Bone marrow (tissue), 2 donors: ENCODE measurements around the gene PELI2.

Source experiments
- DNase-seq, 2 donors: peaks; one replicate each; lab custom pipeline; 2025; lab: John Stamatoyannopoulos, UW

Gene PELI2

DNA sequence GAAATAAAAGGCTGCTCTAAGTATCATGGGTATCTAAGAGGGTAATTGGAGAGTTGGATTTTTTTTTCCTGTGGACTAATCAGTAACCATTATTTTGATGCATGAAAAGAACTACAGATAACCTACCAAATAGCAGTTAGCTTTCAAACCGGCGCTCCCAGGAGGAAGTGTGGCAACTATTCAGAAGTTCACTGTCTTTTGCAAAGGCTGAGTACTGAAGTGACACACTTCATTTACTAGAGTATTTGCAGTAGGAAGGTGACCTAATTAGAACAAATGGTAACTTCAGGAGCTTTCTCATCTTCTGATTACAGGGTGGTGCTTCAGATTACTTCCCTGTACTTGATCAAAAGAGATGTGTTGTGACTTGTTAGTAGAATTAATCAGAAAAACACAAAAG lies 87.7 kb downstream of the PELI2 start:
- DNase-seq: peak in 1 of 2 donors; percentile 23

DNA sequence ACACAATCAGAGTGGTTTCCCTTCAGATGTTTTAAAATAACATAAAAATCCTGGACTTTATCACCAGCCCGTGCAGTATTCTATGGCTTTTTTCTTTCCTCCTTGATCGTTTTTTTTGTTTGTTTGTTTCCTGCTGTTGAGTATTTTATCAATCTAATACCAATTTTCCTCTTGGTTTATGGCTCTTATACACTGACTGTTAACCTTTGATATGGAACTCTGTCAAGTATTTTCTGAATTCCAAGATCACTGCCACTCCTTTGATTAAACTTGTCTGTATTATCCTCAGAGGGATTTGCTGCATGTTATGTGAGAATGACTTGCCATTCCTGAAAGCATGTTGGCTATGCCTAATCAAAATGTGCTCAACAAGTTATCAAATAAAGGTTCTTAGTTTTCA lies 88.4 kb downstream of the PELI2 start:
- DNase-seq: no peak

DNA sequence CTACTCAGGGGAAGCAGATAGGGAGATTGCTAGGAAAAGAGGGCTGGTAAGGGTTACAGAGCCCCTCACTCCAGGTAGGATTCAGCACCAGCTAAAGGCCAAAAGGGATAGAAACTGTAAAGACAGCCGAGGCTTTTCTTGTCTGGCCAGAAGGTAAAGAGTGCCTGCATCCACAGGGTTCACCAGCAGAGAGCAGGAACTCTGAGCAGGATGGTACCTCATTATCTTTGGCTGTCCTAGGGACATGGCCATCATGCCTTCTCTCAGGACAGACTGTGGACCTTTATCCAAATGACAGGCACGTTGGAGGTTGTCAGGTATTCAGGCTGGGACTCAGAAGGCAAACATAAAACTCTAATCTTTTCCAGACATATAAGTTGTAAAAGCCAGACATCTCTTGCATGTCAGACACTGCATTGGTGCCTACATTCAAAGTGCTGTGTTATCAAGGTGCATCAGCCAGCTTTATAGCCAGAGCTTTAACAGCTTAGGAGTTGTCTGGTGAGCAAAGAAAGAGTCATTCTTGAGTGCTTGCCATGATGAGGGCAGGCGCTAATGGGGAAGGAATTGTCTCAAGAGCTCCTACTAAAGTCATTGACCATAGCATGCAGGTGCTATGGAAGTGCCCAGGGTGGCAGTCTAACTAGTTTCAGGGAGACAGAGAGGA lies 89.5 kb downstream of the PELI2 start:
- no peak for DNase-seq

DNA sequence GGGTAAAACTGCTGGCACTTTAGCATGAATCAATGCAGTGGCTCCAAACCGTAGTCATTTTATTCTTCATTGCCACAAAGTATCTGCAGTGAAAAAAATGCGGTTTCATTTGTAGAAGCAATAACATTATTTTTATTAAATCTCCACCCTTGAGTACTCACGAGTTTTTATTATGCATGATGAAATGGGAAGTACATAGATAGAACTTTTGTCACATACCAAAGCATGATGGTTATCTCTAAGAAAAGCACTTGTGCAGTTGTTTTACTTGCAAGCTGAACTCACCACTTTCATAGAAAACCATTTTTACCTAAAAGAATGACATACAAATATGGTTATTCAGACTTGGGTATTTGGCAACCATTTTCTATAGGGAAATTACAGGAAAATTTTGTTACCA lies 90.3 kb downstream of the PELI2 start:
- DNase-seq: peak in 1 of 2 donors; percentile 10

DNA sequence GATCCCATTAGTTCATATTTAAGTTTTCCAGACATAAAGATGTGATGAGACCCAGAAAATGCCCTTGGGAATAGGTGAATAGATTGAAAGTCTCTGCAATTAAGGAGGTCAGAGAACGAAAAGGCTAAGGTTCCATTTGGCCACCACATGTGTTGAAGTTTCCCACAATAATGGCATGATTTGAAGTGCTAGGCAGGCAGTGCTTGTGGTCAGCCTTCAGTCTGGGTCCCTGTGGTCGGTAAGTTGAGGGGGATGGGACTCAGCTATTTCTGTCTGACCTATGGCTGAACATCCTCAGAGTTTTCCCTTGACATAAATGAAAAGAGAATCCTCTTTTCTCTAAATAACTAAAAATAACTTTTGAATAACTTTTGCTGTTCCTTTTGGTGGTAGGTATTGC lies 92.4 kb downstream of the PELI2 start:
- DNase-seq: no peak

DNA sequence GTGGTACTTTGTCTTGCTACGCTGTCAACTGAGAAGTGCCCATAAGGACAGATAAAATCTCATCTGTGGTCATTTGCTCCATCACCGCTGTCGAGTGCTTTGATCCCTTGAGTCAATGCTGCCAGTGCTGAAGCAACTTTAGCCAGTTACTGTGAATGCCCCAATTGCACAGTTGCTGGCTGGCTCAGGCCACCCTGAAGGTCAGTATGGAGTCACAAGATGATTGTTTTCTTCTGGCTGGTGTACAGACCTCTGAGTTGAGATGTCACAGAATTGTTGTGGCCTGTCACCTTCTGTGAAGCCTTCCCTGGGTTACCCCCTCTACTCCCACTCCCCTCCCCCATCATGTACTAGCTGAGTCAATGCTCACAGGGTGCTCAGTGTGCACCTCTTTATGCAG lies 92.9 kb downstream of the PELI2 start:
- no peak for DNase-seq

DNA sequence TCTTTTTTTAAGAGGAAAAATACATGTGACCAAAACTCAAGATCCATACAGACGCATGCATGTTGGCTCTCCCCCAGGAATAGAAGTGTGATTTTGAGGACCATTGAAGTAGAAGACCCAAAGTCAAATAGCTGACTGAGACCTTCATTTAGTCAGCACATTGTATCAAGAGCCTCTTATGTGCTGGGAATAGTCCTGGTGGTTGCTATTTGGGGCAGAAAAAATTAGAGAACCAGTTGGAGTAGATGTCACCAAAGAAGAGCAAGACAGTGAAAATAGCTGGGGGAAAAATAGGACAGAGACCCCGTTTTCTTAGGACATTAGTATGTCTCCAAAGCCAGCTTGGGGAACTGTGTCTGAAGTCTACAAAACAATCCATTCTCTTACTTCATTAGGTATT lies 93.6 kb downstream of the PELI2 start:
- no peak for DNase-seq

DNA sequence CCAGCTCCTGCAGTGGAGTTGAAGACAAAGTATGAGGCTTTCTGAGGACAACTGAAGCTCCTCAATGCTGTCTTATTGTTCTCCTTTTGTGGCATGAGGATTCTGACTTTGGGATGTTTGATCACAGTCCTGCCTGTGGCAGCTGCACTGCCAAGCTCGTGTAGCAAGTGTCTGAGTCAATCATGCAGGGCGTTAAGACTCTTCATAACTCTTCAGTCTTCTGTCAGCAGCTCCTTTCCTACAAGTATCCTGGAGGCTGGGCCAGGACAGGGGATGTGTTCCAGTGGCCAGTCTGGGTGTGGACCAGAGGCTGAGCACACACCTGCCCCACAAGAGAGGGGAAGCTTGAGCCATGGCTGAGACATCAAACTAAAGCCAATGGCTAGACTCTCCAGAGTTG lies 94.3 kb downstream of the PELI2 start:
- no peak for DNase-seq

DNA sequence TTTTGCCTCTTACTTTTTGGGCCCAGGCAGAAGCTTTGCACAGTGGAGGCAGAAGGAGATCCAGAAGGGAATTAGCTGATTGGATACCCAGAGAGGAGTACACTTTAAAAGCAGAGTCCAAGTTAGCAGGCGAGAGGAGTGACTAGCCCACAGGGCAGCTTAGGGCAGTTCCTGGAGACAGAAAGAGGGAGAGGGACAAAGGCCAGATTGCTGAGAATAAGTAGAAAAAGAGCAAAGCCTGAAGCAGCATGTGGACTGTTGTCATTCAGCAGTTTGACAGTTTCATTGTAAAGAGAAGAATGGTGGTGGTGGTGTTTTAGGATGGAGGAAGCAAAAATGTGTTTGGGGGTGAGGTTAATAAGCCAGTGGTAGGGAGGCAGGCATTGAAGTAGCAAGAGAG lies 95.1 kb downstream of the PELI2 start:
- DNase-seq: no peak

DNA sequence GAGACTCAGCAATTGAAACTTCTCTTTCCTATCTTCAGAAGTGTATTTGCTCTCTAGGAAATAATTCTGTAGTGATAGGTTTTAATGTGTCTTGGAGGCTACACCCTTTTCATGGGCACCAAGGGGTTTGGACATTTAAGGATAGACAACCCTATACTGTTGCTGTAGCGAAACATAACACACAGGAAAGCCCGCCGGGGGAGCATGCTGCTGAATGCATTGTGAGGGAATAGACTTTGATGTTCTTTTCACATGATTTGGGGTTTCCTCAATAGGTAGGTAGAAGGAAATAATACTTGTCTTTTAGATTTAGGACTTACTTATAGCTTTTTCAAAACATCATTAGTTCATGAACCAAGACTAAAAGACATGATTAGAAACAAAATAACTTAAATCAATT lies 97.0 kb downstream of the PELI2 start:
- DNase-seq: no peak

DNA sequence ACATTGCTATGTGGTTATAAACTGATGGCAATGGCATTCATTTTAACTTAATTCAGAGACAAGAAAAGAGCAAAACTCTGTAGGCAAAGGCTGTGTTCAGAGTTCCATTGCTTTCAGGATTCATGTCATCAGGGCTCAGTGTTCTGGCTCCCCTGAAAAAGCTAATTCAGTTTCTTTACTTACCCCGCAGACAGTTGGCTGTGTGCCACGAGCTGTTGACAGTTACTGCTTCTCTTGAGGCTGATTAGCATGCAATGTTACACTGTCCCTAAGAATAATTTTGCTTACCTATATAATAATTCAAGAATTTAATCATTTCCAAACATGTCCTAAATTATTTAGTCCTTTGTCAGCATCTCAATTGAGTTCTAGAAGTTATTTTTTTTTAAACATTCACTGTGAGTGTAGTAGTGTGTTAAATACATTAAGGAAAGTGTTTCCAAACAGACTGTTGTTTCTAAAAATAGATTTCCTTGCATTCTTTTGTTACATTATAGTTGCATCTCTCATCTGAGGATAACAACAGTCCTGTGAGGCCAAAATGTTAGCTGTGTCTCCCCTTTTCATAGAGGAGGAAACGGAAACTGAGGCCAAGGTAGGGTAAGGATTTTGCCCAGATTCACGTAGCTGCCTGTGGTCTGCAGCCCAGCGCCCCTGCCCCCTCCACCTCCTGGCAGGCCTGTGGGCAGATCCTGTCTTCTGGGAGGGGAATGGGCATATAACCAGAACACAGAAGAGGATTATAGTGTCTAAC lies 98.6 kb downstream of the PELI2 start:
- DNase-seq: peak in 1 of 2 donors; percentile 66

DNA sequence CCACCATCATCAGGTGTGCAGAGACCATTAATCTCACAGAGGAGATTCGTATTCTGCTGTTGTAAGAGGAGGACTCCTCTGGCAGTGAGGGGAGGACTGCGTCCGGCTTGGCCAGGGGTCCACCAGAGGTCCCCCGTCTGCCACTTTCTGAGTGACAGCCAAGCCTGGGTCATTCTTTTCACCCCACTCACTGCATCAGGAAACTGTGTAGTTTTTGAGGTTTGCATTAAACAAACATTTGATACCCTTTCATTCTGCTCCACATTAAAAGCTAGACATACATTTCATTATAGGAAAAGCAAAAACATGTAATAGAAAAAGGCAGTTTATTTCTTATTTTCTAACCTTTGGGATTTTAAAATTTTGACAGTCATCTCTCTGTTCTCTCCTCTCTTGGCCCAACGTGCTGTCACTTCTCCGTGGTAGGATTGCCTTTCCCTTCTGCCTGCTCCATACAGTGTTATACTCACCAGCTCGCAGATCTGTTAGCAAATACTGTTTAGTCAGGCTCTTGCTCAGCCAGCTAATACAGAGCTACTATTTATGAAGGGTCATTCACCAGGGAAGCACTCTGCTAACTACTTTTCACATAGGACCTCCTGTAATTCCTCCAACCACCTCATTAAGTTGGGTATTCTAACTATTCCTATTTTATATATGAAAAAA lies 99.3 kb downstream of the PELI2 start:
- DNase-seq: no peak

DNA sequence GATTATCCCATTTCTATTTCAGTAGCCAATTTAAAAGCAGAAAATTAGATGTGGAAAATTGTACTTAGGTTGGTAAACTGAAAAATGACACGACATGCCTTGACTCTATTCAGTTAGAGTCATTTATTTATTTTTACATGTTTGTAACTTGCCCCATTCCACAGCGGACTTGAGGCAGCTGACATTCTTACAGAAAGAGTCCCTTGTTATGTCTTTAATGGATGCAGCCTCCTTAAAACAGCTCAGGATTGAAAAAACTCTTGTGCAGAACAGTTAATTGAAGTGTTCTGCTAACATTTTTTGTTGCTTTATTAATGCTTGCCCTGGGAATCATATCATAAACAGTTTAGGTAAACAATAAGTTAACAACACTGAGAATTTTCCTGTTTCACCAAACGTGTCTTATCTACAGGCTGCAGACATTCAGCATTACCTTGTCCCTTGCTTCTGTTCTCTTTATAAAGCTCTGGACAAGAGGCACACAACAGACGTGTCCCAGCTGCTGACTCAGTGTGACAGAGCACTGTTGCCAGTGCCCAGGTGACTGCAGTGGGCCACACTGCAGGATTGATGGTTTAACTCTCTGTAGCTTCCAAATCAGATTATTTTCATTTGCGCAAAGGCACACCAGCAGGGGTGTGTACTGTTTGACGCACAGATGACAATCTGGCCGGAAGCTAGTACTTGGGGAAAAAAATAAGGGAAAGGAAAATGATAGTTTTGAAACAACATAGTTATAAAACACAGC lies 101.6 kb downstream of the PELI2 start:
- no peak for DNase-seq

DNA sequence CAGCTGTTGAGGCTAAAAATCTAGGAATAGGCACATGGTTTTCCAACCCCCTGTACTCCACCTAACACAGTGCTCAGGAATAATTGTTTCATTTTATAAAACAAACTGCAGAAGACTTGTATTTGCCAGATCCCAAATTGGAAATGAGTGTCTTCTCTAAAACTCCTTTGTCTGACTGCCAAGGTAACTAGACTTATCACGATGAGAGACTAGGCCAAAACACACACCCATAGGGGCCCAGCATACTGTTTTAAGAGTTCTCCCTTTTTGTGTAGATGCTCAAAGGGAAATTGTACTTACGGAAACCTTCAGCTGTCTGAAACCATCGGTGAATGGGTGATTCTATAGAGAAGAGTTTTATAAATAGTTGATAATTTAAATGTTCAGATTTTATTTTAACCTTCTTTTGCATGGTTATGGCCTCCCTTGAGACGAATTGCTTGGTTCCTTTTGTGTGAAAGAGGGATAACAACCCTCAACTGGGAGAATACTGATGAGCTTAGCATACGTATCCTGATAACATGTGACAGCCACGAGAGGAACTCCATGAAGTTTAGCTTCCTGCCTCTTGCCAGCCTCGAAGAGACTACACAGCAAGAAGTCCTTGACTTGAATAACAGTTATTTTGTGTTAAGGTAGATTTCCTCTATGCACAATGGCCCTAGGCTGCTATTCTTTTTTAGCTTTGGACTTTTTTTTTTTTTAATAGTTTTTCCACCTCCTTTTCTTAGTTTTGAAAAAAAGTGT lies 103.3 kb downstream of the PELI2 start:
- no peak for DNase-seq

DNA sequence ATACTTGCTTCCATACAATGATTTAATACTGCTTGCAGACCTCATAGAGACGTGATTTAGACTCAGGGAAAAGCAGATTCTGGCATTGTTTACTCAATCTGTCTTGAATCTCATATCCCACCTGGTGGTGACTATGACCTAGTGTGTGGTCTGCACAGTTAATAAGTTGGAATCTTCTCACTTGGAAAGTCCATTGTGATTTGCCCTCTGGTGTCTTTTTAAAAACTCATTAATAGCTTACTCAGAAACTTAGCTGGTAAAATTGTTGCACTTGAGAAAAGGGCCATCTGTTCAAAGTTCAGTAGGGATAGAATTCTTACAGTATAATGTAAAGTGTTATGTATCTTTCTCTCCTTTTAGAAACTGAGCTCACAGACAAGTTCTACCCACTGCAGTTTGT lies 106.0 kb downstream of the PELI2 start:
- no peak for DNase-seq

DNA sequence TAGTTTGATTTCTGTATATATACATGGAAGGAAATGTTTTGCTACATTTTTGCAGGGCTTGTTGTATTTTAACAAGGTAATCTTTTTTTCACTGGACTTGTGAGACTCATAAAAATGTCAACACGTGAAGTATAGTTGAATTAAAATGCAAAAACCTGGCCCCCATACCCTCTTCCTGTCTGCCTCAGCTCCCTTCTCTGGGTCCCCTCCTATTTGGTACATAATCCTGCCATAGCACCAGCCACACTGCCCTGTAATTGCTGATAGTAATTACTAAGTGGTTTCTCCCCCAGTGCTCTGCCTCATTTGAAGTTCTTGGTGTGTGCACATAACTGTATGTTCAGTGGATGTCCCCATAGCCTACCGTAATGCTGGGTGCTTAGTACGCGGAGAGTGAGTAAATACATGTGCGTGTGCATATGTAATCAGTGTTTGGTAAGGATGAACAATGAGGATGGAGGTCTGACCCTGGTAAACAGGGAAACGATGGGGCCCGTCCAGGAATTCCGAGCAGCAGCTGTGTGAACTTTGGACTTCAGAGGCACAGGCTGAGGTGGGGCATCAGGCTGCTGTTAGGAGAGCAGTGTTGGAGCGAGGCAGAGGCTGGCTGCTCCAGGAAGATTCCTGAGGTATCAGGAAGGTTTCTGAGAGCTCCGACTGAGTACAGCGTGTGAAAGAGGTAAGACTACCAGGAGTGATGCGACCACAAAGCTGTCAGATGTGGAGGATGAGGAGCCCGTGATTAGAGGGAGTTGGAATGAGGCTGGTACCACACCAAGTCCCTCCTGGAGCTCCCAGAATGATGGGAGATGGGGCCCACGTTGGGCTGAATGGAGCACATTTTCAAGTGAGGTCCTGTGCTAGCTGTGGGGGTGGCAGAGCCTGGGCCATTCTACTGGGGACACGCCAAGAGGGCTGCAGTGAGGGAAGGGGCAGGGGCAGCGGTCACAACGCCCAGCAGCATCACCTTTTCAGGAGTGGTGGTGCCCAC lies 106.8 kb downstream of the PELI2 start:
- DNase-seq: no peak

DNA sequence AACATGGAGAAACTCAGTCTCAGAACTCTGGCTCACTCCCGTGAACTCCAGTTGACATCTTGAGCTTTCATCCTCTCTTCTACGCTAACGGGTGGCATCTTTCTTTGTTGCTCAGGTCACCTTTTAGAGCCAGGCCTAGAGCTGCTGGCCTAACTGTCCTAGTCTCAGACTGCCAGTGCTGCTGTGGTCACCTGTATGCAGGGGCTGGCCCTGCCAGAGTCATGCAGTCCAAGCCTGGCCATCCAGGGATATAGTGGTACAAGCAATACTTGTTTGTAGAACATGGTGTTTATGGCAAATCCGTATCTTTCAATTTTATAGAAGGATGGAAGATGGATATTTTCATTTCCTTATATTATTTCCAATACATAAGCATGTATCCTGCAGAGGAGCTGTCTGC lies 117.2 kb downstream of the PELI2 start:
- no peak for DNase-seq

DNA sequence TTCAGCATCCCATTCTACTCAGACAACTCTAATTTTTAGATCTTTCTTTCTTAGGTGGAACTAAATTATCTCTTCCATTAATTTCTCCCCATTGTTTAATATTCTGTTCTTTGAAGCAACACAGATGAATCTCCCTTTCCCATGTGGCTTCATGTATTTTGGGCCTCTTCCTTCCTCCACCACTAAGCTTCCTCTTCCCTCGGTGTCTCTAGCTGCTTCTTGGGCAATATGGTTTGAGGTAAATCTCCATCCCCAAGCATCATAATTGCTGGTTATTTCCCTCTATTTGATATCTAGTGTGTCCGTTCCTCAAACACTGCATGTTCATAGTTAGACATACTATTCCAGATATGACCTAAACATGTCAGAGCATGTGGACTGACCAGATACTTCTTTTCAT lies 119.2 kb downstream of the PELI2 start:
- DNase-seq: no peak

DNA sequence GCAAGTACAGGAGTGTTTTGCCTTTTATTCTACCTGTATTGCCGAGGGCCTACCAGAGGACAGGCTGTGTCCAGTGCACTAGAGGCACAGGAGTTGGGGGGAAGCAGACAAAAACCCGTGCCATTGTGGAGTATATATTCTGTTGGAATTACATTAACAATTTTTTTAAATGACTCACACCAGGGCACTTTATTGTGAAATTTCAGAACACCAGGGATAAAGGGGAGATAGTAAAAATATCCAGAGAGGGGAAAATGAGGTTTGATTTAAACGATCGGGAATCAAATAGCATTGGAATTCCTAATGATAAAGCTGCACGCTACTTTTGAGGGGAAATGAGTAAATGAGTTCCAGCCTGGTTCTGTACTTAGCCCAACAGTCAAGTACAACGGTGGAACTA lies 123.2 kb downstream of the PELI2 start:
- no peak for DNase-seq

DNA sequence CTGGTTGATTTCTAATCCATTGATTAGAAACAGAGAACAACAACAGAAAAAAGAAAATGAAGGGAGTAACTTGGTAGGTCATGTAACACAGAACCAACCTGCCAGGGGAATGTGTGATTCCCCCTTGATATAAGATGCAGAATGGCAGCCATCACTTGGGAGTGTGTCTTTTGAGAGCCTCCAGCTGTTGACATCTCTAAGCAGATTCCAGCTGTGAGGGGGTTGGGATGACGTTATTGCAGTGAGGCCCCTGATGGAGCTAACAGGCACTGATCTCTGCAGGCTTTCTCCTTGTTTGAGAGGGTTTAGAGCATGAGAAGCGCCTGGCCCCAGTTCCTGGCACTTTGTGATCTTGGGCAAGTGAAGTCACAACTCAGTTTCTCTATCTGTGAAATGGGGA lies 124.9 kb downstream of the PELI2 start:
- DNase-seq: no peak
